ENCODE data around the gene MRPL51.
"Not testable (repeated sequence)": the region's sequence is repeated elsewhere in the genome, so short reads cannot be mapped to it uniquely, and the experiment has no call there.

MRPL51 gene

GRCh38 chr12:6522193-6522592 lies 29.1 kb upstream of the MRPL51 start:
- H3K4me3 ChIP-seq (ENCODE audit: low read depth, low read length) = no peak overlapping the region
- no peak for TF ChIP-seq CTCF (IDR thresholded peaks at IDR 0.05; ENCODE audit: borderline replicate concordance, insufficient read depth, low read depth, low read length)

GRCh38 chr12:6520186-6520585 lies 27.1 kb upstream of the MRPL51 start:
- no peak for TF ChIP-seq CTCF (IDR thresholded peaks at IDR 0.05; ENCODE audit: borderline replicate concordance, insufficient read depth, low read depth, low read length)
- H3K4me3 ChIP-seq (ENCODE audit: low read depth, low read length) = no peak overlapping the region

DNA sequence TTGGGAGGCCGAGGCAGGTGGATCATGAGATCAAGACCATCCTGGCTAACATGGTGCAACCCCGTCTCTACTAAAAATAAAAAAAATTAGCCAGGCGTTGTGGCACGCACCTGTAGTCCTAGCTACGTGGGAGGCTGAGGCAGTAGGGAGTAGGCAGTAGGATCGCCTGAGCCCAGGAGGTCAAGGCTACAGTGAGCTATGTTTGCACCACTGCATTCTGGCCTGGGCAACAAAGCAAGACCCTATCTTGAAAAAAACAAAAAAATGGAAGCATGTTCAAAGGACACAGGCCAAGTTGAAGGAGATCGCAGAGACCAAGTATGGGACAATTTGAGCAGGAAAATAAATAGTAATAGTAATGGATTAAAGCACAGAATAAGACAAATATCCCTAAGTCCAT lies 15.0 kb upstream of the MRPL51 start:
- H3K4me3 ChIP-seq (ENCODE audit: low read depth, low read length) = no peak overlapping the region
- no peak for TF ChIP-seq CTCF (IDR thresholded peaks at IDR 0.05; ENCODE audit: borderline replicate concordance, insufficient read depth, low read depth, low read length)

- H3K4me3 ChIP-seq (ENCODE audit: low read depth, low read length) = no peak overlapping the region
- TF ChIP-seq CTCF (IDR thresholded peaks at IDR 0.05; ENCODE audit: borderline replicate concordance, insufficient read depth, low read depth, low read length) = no peak
Measured at GRCh38 chr12:6507102-6507998, 14.3 kb upstream of the MRPL51 start.

GRCh38 chr12:6500466-6500865 lies 7.4 kb upstream of the MRPL51 start:
- H3K4me3 ChIP-seq (ENCODE audit: low read depth, low read length) = no peak overlapping the region
- no peak for TF ChIP-seq CTCF (IDR thresholded peaks at IDR 0.05; ENCODE audit: borderline replicate concordance, insufficient read depth, low read depth, low read length)

DNA sequence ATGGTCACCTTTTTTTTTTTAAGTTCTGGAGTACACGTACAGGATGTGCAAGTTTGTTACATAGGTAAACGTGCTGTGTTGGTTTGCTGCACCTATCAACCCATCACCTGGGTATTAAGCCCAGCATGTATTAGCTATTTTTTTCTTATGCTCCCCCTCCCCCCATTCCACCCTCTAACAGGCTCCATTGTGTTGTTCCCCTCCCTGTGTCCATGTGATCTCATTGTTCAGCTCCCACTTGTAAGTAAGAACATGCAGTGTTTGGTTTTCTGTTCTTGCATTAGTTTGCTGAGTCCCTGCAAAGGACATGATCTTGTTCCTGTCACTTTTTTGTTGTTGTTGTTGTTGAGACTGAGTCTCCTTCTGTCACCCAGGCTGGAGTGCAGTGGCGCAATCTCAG lies 4.2 kb upstream of the MRPL51 start:
- H3K4me3 ChIP-seq (ENCODE audit: low read depth, low read length) = not testable (repeated sequence)

DNA sequence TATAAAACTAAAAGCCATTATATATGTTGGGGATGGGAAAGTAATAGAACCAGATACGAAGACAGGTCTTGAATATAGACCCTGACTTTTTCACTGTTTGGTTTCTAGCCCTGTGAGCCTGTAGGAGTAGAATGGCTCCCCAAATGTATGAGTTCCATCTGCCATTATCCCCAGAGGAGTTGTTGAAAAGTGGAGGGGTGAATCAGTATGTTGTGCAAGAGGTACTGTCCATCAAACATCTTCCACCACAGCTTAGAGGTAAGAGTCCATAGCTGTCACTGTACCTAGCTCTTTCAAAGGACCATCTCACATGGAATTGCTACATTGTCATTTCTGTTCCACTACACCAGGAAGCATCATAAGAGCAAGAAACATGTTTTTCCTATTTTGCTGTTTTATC lies 1.9 kb upstream of the MRPL51 start:
- peak overlapping the region; percentile 47 for H3K4me3 ChIP-seq (ENCODE audit: low read depth, low read length)
- no peak for TF ChIP-seq CTCF (IDR thresholded peaks at IDR 0.05; ENCODE audit: borderline replicate concordance, insufficient read depth, low read depth, low read length)
